Measurements from ENCODE around the gene UBLCP1. TPM values are rescaled to one million over a fixed set of nuclear protein-coding genes. Genes with fewer than 3 reads are reported as not detected.
"Not testable (repeated sequence)": the region's sequence is repeated elsewhere in the genome, so short reads cannot be mapped to it uniquely, and the experiment has no call there.

The UBLCP1 gene
- total and polyA plus RNA-seq, 11 donors = 11.9 to 20.4 (median 14.4) TPM

DNA sequence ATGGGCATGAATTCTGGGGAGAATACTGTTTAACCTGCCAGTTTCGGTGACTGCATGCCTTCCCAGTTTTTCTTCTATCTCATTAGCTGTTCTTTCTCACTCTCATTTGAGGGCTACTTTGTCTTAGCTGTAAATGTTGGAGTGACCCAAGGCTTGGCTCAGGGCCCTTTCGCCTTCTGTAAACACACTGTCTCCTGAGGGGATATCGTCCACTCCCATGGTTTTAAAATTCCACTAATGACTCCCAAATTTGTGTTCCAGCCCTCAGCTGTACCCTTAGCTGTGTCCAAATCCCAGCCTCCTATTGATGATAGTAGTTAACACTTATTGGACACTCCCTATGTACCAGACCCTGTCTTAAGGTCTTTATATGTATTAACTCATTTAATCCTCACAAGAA lies 39.6 kb upstream of the UBLCP1 start:
- Histone ChIP-seq H3K4me3 (no peak overlapping the region), H3K4me1 (peaks cover 0 to 5% (median 0%) of the 10 kb centered on the region in 12 donors), H3K9me3 (no peaks in the 10 kb centered on the region), H3K27me3 (no peaks in the 10 kb centered on the region), H3K36me3 (no peaks in the 10 kb centered on the region), H3K27ac (no peak overlapping the region)
- no peak for DNase-seq
- 74 to 85% (median 80%) methylated on average over 3 of the region's 3 CpGs for WGBS, 4 donors
- no peak for TF ChIP-seq POLR2A (IDR thresholded peaks at IDR 0.05)
- TF ChIP-seq, protein P1, sequence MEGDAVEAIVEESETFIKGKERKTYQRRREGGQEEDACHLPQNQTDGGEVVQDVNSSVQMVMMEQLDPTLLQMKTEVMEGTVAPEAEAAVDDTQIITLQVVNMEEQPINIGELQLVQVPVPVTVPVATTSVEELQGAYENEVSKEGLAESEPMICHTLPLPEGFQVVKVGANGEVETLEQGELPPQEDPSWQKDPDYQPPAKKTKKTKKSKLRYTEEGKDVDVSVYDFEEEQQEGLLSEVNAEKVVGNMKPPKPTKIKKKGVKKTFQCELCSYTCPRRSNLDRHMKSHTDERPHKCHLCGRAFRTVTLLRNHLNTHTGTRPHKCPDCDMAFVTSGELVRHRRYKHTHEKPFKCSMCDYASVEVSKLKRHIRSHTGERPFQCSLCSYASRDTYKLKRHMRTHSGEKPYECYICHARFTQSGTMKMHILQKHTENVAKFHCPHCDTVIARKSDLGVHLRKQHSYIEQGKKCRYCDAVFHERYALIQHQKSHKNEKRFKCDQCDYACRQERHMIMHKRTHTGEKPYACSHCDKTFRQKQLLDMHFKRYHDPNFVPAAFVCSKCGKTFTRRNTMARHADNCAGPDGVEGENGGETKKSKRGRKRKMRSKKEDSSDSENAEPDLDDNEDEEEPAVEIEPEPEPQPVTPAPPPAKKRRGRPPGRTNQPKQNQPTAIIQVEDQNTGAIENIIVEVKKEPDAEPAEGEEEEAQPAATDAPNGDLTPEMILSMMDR (IDR thresholded peaks at IDR 0.05) = no peak
- no peak for ATAC-seq
- intact Hi-C loops (cut with DNase I) = no loop called here

GRCh38 chr5:159224471-159224870 lies 38.6 kb upstream of the UBLCP1 start:
- no peaks in the 10 kb centered on the region for H3K9me3 ChIP-seq
- no peak for TF ChIP-seq POLR2A (IDR thresholded peaks at IDR 0.05)
- TF ChIP-seq, protein P1 (IDR thresholded peaks at IDR 0.05) = no peak
- ATAC-seq (no peak), DNase-seq (no peak)
- H3K4me3 ChIP-seq = no peak overlapping the region
- intact Hi-C loops (cut with DNase I) = no loop called here
- WGBS, 4 donors = 80 to 91% (median 85%) methylated on average over 2 of the region's 2 CpGs
- H3K36me3 ChIP-seq = no peaks in the 10 kb centered on the region
- H3K4me1 ChIP-seq = peaks cover 0 to 5% (median 0%) of the 10 kb centered on the region in 12 donors
- H3K27me3 ChIP-seq = no peaks in the 10 kb centered on the region
- H3K27ac ChIP-seq = no peak overlapping the region

- Histone ChIP-seq H3K36me3 (no peaks in the 10 kb centered on the region), H3K27ac (no peak overlapping the region), H3K4me3 (no peak overlapping the region), H3K9me3 (no peaks in the 10 kb centered on the region), H3K4me1 (peaks cover 0 to 5% (median 0%) of the 10 kb centered on the region in 12 donors), H3K27me3 (no peaks in the 10 kb centered on the region)
- ATAC-seq = no peak
- DNase-seq = no peak
- TF ChIP-seq POLR2A (IDR thresholded peaks at IDR 0.05) = no peak
- intact Hi-C loops (cut with DNase I) = no loop called here
These were observed 36.6 kb upstream of the UBLCP1 start for GRCh38 chr5:159226451-159226850.

DNA sequence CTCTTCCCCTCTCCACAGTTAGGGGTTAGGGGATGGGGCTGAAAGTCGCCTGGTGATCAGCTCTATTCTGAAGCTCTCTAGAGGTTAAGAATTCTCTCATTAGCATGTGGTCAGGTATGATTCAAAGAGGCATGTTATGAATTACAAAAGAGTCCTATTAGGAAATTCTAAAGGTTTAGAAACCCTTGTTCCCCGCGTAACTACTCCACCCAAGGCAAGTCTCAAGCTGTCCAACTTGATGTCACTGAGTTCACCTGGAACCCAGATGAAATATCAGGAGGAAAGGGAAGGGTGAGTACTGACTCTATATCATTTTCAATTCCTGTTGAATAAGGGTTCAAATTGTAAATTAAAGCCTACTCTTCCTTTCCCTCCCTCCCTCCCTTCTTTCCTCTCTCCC lies 35.6 kb upstream of the UBLCP1 start:
- no peaks in the 10 kb centered on the region for H3K27me3 ChIP-seq
- H3K4me3 ChIP-seq = no peak overlapping the region
- no peak overlapping the region for H3K27ac ChIP-seq
- intact Hi-C loops (cut with DNase I) = no loop called here
- H3K4me1 ChIP-seq = peaks cover 0 to 5% (median 0%) of the 10 kb centered on the region in 12 donors
- no peaks in the 10 kb centered on the region for H3K36me3 ChIP-seq
- no peaks in the 10 kb centered on the region for H3K9me3 ChIP-seq
- no peak for DNase-seq
- ATAC-seq = no peak
- TF ChIP-seq POLR2A (IDR thresholded peaks at IDR 0.05) = no peak
- TF ChIP-seq, protein P1 (IDR thresholded peaks at IDR 0.05) = no peak
- WGBS, 4 donors = 77 to 93% (median 84%) methylated on average over 3 of the region's 3 CpGs

- ATAC-seq; intact Hi-C loops (cut with DNase I); H3K27me3 ChIP-seq; H3K36me3 ChIP-seq; H3K27ac ChIP-seq; H3K4me1 ChIP-seq; H3K4me3 ChIP-seq; DNase-seq; H3K9me3 ChIP-seq: not testable (repeated sequence)
- WGBS, 4 donors = 86 to 91% (median 87%) methylated on average over 5 of the region's 5 CpGs
These were observed 35.0 kb upstream of the UBLCP1 start for GRCh38 chr5:159228097-159228496.

All from heart left ventricle (tissue), 16 donors.